OCI-LY1 (cell line): ENCODE data around the gene TM4SF5.

Source experiments
- H2AFZ ChIP-seq: fragments of 200-600 bp; sonication (generic), shearing (Covaris generic); 2 replicates; pipeline ENCODE4 v1.6.0; 2014; ENCODE audit warnings: antibody characterized with exemption, mild to moderate bottlenecking, low read length
- H3F3A ChIP-seq: fragments of 200-600 bp; sonication (generic), shearing (Covaris generic); 2 replicates; pipeline ENCODE4 v1.6.0; 2014; ENCODE audit warnings: mild to moderate bottlenecking, antibody characterized with exemption, low read length, moderate library complexity; ENCODE audit not compliant: insufficient read depth
- H3K27ac ChIP-seq: fragments of 200-600 bp; sonication (generic); 2 replicates; pipeline ENCODE4 v1.5.1; 2014; ENCODE audit warnings: low read length, mixed run types, mild to moderate bottlenecking, low read depth; ENCODE audit not compliant: poor library complexity, severe bottlenecking
- H3K27me3 ChIP-seq: fragments of 200-600 bp; sonication (generic); 2 replicates; pipeline ENCODE4 v1.6.0; 2014; ENCODE audit warnings: antibody characterized with exemption, mild to moderate bottlenecking, low read length, moderate library complexity; ENCODE audit not compliant: insufficient read depth
- H3K36me3 ChIP-seq: fragments of 200-600 bp; sonication (generic); 2 replicates; pipeline ENCODE4 v1.6.1; 2014; ENCODE audit warnings: mild to moderate bottlenecking, antibody characterized with exemption, low read length, moderate library complexity, mixed read lengths; ENCODE audit not compliant: insufficient read depth
- H3K4me1 ChIP-seq: fragments of 200-600 bp; sonication (generic); 2 replicates; pipeline ENCODE4 v1.5.1; 2014; ENCODE audit warnings: mild to moderate bottlenecking, low read length, moderate library complexity; ENCODE audit not compliant: insufficient read depth, severe bottlenecking
- H3K4me2 ChIP-seq: fragments of 200-600 bp; sonication (generic), shearing (Covaris generic); 2 replicates; pipeline ENCODE4 v1.6.1; 2014; ENCODE audit warnings: low read length
- H3K4me3 ChIP-seq: fragments of 200-600 bp; sonication (generic); 2 replicates; pipeline ENCODE4 v1.5.1; 2014; ENCODE audit warnings: low read length, low read depth, mild to moderate bottlenecking, mixed read lengths; ENCODE audit not compliant: poor library complexity, severe bottlenecking
- H3K79me2 ChIP-seq: fragments of 200-600 bp; shearing (Covaris generic); 2 replicates; pipeline ENCODE4 v1.6.1; 2016; ENCODE audit warnings: mixed run types, low read length, mixed read lengths; ENCODE audit not compliant: insufficient read depth
- H3K9ac ChIP-seq: fragments of 200-600 bp; sonication (generic), shearing (Covaris generic); 2 replicates; pipeline ENCODE4 v1.6.1; 2014; ENCODE audit warnings: mild to moderate bottlenecking, low read length, mixed read lengths
- H3K9me2 ChIP-seq: fragments of 200-600 bp; sonication (generic), shearing (Covaris generic); 2 replicates; pipeline ENCODE4 v1.6.1; 2014; ENCODE audit warnings: low read depth, mild to moderate bottlenecking, low read length, mixed read lengths
- H3K9me3 ChIP-seq: fragments of 200-600 bp; shearing (Covaris generic); 2 replicates; pipeline ENCODE4 v1.6.1; 2014; ENCODE audit warnings: low read length, mixed read lengths
- H4K20me1 ChIP-seq: fragments of 200-600 bp; sonication (generic), shearing (Covaris generic); 2 replicates; pipeline ENCODE4 v1.6.0; 2016; ENCODE audit warnings: mild to moderate bottlenecking, low read length; ENCODE audit not compliant: insufficient read depth
- EZH2 ChIP-seq: fragments of 200-600 bp; sonication (generic), shearing (Covaris generic); IDR thresholded peaks from 2 replicates; pipeline ENCODE4 v1.8.0; 2017; ENCODE audit warnings: borderline replicate concordance, mixed run types, mild to moderate bottlenecking, antibody characterized with exemption, low read length, moderate library complexity, mixed read lengths
- TF ChIP-seq, protein P1 (sequence below): fragments of 200-600 bp; sonication (generic), shearing (Covaris generic); IDR thresholded peaks from 2 replicates; pipeline ENCODE4 v1.5.1; 2017; ENCODE audit warnings: mild to moderate bottlenecking, antibody characterized with exemption, low read length, moderate library complexity, mixed read lengths

Gene TM4SF5

DNA sequence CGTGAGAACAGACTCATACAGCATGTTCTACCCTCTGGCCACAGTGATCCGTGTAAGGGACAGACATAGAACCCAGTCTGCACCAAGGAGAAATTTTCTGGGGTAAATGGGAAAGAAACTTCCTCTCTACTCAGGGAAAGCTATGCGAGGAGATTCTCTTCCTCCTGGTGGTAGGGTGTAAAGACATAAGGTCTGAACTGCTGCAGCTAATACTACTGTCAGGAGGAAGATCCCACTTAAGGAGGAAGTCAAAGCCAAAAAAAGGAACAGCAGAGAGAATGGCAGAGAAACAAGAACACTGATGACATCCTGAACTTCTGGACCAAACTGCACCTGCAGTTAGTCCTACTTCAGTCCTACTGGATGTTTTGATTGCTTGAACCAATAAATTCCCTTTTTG is 7.1 kb upstream of the TM4SF5 start:
- no peak overlapping the region for H3K27ac ChIP-seq
- H3K9ac ChIP-seq, result no peak overlapping the region
- H3K4me2 ChIP-seq, result no peak overlapping the region
- H3K9me3 ChIP-seq, result no peaks in the 10 kb centered on the region
- H3K4me3 ChIP-seq, result no peak overlapping the region
- TF ChIP-seq, protein P1, sequence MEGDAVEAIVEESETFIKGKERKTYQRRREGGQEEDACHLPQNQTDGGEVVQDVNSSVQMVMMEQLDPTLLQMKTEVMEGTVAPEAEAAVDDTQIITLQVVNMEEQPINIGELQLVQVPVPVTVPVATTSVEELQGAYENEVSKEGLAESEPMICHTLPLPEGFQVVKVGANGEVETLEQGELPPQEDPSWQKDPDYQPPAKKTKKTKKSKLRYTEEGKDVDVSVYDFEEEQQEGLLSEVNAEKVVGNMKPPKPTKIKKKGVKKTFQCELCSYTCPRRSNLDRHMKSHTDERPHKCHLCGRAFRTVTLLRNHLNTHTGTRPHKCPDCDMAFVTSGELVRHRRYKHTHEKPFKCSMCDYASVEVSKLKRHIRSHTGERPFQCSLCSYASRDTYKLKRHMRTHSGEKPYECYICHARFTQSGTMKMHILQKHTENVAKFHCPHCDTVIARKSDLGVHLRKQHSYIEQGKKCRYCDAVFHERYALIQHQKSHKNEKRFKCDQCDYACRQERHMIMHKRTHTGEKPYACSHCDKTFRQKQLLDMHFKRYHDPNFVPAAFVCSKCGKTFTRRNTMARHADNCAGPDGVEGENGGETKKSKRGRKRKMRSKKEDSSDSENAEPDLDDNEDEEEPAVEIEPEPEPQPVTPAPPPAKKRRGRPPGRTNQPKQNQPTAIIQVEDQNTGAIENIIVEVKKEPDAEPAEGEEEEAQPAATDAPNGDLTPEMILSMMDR, result no peak
- TF ChIP-seq EZH2, result no peak
- H3K36me3 ChIP-seq, result no peaks in the 10 kb centered on the region
- H2AFZ ChIP-seq, result no peak overlapping the region
- no peaks in the 10 kb centered on the region for H3K79me2 ChIP-seq
- H4K20me1 ChIP-seq, result no peaks in the 10 kb centered on the region
- no peaks in the 10 kb centered on the region for H3F3A ChIP-seq
- no peaks in the 10 kb centered on the region for H3K4me1 ChIP-seq
- H3K27me3 ChIP-seq, result peaks cover 7% of the 10 kb centered on the region; the same call in 1 of the 2 replicates
- H3K9me2 ChIP-seq, result no peaks in the 10 kb centered on the region

DNA sequence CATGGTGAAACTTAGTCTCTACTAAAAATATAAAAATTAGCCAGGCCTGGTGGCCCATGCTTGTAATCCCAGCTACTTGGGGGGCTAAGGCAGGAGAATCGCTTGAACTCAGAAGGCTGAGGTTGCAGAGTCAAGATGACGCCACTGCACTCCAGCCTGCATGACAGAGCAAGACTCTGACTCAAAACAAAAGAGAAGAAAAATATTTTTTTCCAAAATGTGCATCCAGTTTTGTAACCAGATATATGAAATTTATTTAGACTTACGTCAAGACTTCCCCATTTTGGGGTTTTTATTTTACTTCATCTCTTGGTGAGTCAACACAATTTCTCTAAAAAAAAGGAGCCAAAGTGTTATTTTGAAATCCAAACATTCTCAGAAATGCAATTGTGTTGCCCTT is 5.5 kb upstream of the TM4SF5 start:
- Histone ChIP-seq H3K4me1 (no peaks in the 10 kb centered on the region), H3K9me2 (no peaks in the 10 kb centered on the region)
- TF ChIP-seq, protein P1, result no peak
- TF ChIP-seq EZH2, result no peak

DNA sequence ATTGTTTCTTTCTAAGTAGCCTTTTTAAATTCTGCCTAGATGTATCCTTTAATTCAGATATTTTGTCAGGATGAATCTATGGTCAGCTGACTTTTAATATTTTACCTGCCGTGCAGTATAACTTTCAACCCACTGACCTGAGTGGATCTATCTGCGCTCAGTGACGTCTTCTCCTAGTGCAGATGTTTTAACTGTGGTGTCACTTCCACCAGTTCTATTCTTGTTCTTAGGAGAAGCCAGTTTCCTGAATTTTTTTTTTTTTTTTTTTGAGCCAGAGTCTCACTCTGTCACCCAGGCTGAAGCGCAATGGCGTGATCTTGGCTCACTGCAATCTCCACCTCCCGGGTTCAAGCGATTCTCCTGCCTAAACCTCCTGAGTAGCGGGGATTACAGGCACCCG is 5.0 kb upstream of the TM4SF5 start:
- Histone ChIP-seq H3K9me2 (no peaks in the 10 kb centered on the region), H3K27me3 (peaks cover 8% of the 10 kb centered on the region; the same call in 1 of the 2 replicates), H3F3A (no peaks in the 10 kb centered on the region), H4K20me1 (no peaks in the 10 kb centered on the region), H3K9ac (no peak overlapping the region), H2AFZ (no peak overlapping the region), H3K79me2 (no peaks in the 10 kb centered on the region), H3K27ac (no peak overlapping the region), H3K36me3 (no peaks in the 10 kb centered on the region), H3K4me3 (no peak overlapping the region), H3K9me3 (no peaks in the 10 kb centered on the region), H3K4me1 (no peaks in the 10 kb centered on the region), H3K4me2 (no peak overlapping the region)
- TF ChIP-seq EZH2, result no peak
- TF ChIP-seq, protein P1, result no peak

More for the DNA sequence above, 5.5 kb upstream of the TM4SF5 start:
- Histone ChIP-seq H3K27ac (no peak overlapping the region), H3F3A (no peaks in the 10 kb centered on the region), H4K20me1 (no peaks in the 10 kb centered on the region), H3K9me3 (no peaks in the 10 kb centered on the region), H3K9ac (no peak overlapping the region), H3K79me2 (no peaks in the 10 kb centered on the region), H3K4me2 (no peak overlapping the region), H2AFZ (no peak overlapping the region), H3K4me3 (no peak overlapping the region), H3K36me3 (no peaks in the 10 kb centered on the region), H3K27me3 (peaks cover 7% of the 10 kb centered on the region; the same call in 1 of the 2 replicates)
